Fibroblast of skin of scalp (primary cell): Measurements from ENCODE around the gene CA5A.
"Not testable (repeated sequence)": the region's sequence is repeated elsewhere in the genome, so short reads cannot be mapped to it uniquely, and the experiment has no call there.

Source experiments
- DNase-seq: peaks from one replicate; pipeline ENCODE4 v3.0.0-alpha.2; 2013

CA5A gene

DNA sequence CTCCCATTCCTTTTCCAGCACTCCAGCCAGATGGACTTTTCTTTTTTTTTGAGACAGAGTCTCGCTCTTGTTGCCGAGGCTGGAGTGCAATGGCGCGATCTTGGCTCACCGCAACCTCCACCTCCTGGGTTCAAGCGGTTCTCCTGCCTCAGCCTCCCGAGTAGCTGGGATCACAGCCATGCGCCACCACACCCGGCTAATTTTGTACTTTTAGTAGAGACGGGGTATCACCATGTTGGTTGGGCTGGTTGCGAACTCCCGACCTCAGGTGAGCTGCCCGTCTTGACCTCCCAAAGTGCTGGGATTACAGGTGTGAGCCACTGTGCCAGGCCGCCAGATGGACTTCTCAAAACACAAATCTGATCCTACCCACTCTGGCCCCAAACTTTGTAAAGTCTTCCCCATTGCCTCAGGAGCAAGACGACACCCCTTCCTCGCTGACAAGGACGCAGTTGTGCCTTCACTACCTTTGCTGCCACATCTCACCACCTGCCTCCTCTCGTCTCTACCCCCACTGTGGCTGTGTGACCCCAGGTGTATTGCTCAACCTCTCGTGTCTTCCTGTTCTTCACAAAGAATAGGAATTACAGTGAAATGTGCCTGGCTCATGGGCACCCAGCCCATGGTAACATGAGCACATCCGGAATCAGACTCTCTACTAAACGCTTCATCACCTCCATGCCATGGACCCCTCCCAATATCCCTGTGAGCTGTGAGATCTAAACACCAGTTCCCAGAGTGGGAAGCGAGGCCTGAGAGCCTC is 11.2 kb upstream of the CA5A start:
- DNase-seq: no peak

DNA sequence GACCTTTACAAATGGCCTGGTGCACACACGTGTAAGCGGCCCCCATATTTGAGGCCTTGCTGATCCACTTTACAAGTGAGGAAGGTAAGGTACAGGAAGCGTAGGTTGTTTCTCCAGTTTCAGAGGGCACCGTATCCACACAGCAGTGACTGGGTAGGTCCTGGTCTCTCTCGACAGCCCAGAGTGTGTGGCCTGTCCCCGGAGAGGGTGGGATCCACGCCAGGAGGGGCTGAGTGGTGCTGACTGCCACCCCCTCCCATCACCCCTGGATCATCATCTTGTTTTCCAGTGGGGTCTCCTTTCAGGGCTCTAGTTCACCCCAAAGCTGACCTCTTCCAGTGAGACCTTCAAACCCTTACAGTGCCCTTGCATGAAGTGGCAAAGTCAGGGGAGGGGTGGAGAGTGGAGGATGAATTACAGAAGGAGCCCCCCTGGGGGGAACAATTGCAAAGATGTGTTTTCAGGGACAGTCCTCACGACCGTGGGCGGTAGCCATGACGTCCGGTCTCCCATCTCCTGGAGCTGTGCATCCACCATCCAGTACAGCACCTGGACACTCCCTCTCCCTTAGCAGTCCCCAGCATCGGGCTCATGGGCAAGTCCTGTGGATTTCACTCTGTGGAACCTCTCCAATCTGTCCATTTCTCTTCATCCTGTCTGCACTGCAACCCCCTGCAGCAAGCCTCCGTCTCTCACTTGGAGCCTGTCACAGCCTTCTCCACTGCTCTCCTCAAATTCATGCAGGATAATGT is 10.4 kb upstream of the CA5A start:
- no peak for DNase-seq

DNA sequence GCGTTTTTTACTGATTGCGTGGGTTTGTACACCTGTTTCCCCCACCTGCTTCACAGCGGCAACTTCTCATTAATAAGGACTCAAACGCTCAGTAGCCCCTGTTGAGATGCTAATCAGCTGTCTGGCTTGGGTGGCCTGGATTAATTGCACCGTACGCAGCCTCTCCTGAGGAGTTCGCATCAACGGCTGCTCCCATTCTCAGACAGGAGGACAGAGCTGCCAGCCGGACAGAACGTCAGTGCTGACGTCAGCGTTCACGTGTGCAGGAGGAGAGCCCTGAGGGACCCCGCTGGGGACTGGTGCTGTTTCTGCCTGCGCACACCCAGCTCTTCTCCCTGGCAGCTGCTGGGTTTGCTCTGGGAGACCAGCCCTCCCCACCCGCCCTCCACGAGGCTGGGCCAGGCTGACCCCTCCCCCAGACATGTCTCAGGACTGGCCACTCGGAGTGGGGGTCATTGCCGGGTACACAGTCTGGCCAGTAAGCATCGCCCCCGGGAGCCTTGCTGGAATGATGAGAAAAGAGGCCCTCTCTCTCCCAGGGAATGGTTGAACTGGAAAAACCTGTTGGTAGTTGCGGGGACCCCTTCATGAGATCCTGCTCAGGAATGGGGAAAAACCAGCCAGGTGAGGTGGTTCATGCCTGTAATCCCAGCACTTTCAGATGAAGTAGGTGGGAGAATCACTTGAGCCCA is 9.2 kb upstream of the CA5A start:
- peak; percentile 53 for DNase-seq

DNA sequence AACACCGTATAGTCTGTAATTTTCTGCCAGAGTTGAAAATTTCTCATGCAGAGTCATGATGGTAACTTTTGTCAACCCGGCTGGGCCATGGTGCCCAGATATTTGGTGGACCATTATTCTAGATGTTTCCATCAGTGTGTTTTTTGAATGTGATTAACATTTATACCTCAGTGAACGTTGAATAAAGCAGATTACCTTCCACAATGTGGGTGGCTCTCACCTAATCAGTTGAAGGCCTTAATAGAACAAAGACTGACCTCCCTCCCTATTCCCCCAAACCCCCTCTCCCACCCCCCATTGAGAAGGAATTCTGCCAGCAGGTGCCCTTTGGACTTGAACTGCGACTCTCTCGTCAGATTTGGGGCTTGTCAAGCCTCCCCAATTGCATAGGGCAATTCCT is 6.4 kb upstream of the CA5A start:
- DNase-seq: no peak

DNA sequence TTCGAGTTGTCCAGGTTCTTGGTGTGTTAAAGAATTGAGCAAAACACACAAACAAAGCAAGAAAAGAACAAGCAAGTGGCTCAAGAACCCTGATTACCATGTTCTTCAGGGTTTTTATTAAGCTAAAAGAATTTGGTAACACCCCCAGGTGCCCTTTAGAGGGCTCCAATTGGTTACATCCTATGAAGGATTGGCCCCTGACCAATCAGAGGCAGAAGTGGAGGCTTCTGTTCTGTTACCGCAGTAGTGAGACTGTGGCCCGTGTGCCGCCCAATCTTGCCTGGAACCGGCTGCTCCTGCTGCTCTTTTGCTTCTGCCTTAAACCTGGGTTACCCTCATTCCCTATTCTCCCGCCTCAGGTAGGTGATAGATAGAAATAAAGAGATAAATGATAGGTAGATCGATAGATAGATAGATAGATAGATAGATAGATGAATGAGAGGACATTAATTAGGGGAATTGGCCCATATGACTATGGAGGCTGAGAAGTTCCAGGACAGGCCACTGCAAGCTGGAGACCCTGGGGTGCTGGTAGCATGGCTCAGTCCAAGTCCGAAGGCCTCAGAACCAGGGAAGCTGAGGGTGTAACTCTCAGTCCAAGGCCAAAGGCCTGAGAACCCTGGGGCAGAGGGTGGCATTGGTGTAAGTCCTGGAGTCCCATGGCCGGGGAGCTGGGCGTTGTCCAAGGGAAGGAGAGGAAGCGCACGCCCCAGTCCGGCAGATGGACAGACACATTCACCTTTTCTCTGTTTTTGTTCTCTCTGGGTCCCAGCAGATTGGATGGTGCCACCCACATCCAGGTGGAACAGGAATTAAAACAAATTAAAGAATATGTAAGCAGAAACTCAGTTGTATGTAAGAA is 3.5 kb upstream of the CA5A start:
- DNase-seq: no peak

DNA sequence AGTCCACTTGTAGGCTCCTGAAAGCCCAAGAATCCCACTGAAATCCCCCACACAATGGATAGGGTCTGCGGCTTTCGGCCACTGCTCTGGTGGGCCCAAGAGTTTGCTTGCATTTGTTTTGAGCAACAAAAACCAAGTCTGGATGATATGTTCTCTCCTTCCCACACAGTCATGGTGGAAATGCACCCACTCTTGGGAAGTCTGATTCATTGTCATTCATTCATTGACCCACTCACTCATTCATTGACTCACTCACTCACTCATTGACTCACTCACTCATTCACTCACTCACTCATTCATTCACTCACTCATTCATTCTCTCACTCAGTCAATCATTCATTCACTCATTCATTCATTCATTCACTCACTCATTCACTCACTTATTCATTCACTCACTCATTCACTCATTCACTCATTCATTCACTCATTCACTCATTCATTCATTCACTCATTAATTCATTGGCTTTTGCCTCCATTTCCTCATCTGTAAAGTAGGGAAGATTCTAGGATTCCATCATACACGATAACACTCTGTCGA is 2.2 kb upstream of the CA5A start:
- DNase-seq: no peak

DNA sequence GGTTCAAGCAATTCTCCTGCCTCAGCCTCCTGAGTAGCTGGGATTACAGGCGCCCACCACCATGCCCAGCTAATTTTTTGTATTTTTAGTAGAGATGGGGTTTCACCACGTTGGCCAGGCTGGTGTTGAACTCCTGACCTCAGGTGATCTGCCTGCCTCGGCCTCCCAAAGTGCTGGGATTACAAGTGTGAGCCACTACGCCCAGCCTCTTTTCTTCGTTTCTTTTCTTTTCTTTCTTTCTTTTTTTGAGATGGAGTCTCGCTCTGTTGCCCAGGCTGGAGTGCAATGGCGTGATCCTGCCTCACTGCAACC is 858 bp upstream of the CA5A start:
- DNase-seq: not testable (repeated sequence)

DNA sequence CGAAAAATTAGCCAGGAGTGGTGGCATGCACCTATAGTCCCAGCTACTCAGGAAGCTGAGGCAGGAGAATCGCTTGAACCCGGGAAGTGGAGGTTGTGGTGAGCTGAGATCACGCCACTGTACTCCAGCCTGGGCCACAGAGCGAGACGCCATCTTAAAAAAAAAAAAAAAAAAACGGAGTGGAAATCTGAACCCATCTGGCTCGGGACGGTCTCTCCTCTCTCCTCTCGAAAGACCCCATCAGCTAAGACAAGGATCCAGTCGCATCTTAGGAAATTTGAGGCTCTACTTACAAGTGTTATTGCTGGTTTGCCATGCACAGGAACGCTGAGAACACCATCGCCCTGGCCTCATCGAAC is 334 bp downstream of the CA5A start:
- DNase-seq: not testable (repeated sequence)

DNA sequence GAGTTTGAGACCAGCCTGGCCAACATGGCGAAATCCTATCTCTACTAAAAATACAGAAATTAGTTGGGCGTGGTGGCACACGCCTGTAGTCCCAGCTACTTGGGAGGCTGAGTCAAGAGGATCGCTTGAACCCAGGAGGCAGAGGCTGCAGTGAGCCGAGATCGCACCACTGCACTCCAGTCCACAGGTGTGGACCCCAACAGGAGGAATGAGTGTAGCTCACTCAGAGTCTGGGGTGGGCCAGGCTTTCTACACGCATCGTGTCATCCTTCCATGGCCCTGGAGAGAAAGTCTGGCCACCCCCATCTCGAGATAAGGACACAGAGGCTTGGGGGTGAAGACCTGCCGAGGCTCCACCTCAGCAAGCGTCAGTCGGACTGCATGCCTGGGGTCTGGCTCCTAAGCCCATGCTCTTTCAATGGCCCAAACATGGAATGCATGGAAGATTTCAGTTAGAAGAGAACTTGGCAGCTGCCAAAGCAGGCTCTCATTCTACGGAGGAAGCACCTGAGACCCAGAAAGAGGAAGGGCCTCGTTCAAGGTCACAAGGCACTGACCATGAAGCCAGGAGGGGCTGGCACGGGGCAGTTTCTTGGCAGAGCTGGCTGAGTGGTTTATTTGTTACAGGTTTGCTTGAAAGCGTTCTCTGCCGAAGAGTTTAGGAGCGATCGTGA is 1.4 kb downstream of the CA5A start:
- DNase-seq: not testable (repeated sequence)

DNA sequence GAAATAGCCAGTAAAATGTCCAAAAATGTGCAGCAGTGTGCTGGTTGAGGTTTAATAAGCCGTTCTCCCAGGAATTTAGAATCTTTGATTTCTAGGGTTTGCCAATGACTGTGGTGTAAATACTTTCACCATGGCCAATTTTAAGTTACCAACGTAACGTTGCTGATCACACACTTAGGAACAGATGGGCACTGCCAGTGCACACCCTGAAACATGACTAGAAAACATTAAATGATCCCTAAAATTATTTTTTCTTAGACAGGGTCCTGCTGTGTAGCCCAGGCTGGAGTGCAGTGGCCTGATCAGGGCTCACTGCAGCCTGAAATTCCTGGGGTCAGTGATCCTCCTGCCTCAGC is 3.2 kb downstream of the CA5A start:
- no peak for DNase-seq

DNA sequence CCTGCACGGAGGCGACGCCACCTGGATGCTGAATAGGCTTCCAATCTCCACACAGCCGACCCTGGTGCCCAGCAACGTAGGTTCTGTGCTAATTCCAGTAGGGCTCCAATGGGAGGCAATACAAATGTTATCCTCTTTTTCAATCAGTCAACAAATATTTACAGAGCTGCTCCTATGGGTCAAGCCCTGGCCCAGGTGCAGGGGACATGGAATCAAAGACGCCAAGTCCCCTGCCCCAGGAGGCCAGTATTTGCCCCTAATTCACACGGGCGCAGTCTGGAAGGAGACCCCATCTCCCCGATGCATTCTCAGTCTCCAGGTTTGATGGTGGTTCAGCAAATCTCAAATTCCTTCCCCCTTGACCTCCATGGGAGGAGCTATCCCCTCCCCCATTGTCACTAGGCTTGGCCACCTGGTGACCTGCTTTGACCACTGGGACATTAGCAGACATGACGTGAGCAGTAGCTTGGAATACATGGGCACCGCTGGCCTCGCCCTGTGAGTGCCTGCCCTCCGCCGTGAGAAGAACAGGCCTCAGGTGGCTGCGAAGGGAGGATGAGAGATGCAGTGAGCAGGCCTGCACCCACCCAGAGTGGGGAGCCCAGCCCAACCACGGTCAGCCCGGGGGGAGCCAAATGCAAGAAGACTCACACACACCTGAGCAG is 3.7 kb downstream of the CA5A start:
- DNase-seq: not testable (repeated sequence)

DNA sequence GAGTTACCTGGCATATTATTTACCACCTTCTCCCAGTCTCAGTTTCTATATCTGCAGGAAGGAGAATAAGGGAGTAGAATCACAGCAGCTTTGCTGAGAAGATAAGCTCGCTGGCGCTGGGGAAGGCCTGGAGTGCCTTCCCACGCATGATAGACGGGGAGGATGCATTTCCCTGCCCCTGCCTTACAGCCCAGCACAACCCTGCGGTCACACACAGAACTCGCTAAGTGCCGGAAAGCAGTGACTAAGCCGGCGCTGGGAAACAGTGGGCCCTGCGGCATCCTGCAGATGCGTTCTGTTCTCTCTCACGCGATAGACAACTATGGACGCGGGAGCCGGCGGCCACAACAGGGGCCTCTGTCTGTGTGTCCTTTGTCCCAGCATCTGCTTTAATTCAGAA is 4.8 kb downstream of the CA5A start:
- DNase-seq: peak; percentile 22

DNA sequence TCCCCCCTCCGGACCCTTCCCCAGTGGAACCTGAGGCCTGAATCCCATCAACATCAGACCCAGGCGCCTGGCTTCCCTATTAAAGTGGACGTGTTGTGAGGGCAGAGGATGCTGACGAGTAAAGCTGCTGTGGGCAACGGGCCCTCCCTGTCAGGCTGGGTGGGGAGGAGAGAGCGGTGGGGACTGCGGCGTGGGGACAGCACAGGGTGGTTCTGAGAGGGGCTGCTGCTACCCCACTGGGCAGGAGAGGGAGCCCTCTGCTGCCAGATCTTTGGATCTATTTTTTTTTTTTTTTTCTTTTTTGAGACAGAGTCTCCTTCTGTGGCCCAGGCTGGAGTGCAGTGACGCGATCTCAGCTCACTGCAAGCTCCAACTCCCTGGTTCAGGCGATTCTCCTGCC is 5.9 kb downstream of the CA5A start:
- peak; percentile 33 for DNase-seq

DNA sequence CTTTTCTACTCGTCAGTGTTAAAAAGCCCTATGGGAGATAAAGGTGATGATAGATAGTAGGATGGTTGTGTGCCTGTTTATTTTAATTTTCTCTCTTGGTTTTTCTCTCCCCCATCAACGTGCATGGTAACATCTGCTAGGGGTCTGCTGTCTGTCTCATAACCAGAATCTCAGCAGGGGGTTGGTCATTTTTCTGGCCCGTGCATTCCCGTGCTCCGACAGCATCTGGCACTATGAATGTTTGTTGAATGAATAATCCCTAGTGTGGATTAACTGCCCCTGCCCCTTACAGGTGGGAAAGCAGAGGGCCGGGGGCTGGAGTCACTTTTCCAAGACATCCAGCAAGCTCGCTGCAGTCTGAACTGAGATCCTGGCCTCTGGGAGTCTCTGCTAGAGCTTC is 6.3 kb downstream of the CA5A start:
- DNase-seq: peak; percentile 68

DNA sequence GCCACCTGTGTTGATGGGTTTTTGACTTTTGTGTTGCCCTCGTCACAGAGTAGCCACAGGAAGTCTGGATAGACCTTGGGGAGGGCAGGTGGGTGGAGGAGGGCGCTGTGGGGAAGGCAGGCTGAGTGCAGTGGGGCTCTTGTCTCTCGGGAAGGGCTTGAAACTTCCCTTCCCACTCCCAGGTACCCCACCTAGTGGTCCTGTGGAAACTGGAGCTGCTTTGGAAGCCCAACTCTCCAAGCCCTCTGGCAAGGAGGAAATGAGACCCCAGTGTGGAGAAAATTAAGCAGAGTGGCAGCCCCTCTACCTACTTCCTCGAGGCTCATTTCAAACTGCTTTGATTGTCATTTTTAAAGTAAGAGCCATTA is 9.2 kb downstream of the CA5A start:
- DNase-seq: no peak

DNA sequence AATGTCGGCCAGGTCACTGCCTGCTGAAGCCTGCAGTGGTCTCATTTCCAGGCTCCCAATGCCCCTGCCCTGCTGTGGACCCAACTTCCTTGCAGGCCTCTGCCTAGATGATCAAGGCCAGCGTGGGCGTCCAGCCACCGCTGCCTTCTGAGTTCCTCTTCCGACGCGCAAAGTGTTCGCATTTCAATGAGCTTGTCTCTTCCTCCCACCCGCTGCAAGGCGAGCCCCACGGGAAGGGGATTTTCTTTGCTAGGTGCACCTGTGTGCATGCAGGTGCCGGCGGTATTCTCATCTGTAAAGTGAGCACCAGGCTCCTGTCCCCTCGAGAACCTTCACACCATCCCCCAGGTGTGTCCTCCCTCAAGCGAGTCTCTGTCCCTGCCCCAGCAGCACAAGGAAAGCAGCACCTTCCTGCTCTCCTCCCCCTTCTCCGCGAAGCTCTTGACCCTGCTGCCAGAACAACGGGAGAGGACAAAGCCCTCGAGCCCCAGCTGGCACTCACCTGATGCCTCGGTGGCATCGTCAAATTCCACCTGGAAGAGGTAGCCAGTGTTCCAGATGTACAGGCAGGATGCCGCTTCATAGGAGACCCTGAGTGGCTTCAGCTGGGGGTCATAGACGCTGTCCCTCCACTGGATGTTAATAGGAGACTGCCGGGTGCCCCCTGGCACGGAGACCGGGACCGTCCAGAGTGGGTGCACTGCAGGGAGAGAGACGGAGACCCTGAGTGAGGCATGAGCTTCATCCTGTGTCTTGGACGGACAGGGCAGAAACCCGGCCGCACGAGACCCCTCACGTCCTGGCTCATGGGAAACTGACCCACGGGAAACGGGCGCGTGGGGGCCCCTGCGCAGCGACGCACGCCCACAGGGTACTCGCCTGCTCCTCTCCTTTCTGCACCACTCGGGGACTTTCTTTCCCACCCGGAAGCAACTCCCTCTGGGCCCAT is 9.8 kb downstream of the CA5A start:
- DNase-seq: no peak

DNA sequence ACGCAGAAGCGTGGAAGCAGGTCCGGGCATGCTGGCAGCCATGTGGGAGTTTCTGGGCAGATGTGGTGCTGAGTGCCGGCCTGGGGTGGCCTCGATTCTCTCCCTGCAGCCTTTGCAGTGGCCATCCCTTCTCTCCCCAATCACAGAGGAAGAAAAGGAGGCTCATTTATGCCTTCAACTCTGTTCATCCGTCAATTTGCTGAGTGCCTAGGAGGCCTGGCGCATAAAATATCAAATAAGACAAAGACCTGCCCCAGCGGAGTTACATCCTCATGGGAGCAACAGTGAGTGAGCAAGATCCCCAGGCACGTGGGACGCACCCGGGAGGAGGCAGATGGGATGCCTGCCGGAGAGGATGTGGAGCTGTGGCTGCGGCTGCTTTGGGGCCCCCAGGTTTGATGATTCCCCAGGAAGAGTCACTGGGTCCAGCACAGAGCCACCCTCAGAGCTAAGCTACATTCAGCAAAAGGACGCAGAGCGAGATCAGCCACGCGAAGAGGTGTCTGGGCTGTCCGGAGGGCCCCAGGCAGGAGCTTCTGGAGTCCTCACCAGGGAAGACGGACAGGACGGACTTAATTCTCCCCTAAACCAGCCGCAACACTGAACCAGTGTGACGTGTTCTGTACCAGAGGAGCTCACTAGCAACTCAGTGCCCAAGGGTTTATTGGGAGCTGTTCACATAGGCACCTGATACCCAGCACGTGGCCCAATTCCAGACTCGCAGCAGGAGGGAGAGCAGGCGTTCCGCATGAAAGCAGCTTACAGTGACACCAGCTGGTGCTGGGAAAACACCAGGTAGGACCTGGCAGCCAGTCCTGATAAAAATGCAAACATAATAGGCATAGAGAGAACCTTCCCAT is 11.3 kb downstream of the CA5A start:
- no peak for DNase-seq

DNA sequence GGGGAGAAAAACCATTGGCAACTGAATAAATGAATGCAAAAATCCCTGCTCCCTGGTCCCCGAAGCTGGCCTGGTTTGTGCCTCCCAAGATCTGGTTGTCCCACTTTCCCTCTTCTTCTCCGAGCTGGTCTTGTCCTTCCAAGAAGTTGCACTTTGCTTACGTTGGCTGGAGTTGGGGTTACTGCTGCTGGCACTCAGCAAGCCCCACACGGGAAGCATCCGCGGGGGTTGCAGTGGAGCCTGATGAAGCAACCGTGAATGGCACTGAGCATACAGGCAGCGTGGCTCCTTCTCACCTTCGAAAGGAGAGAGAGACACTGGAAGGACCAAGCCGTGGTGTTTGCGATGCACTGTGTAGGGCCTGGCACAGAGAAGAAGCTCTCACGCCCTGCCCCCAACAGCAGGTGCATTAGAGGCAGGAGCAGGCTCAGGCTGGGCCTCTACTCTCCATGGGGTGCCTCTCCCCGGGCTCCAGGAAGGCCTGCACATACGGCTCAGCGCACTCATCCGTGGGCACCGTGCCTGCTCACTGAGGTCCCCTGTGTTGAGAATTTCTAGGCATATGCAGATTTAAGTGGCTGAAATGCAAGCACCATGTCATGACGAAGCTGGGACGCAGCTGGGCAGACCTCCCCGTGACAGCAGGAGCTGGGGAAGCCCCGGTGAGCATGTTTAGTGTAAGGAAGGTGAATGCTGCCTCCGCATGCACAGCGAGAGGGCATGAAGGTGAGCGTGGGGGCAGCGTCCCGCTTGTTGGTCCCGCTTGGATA is 12.1 kb downstream of the CA5A start:
- DNase-seq: no peak
